ENCODE results near the gene CYLC1. TPM values are rescaled to one million over a fixed set of nuclear protein-coding genes. Genes with fewer than 3 reads are reported as not detected.

The CYLC1 gene
- total RNA-seq, 1 experiment from 2014 or later, result not detected

GRCh38 chrX:83845397-83845796, 15.5 kb upstream of the CYLC1 start:
- peak in 1 of 2 experiments; percentile 0 for DNase-seq
- Histone ChIP-seq H3K36me3 (ENCODE audit: low read depth) (no peaks in the 10 kb centered on the region), H3K9me3 (ENCODE audit: insufficient read depth, low read depth) (no peaks in the 10 kb centered on the region), H3K27ac (no peak overlapping the region), H3K9me2 (ENCODE audit: insufficient read depth) (no peaks in the 10 kb centered on the region), H3K4me3 (no peak overlapping the region), H3K79me2 (ENCODE audit: low read depth) (no peaks in the 10 kb centered on the region), H3K4me2 (no peak overlapping the region), H3K27me3 (ENCODE audit: insufficient read depth, low read depth) (no peaks in the 10 kb centered on the region), H4K20me1 (ENCODE audit: insufficient read depth) (no peaks in the 10 kb centered on the region), H2AFZ (no peak overlapping the region), H3F3A (ENCODE audit: insufficient read depth, low read depth) (no peaks in the 10 kb centered on the region), H3K4me1 (replicated peaks; ENCODE audit: insufficient read depth) (no peaks in the 10 kb centered on the region)
- intact Hi-C loops (cut with micrococcal nuclease; ENCODE audit: unreplicated experiment), result no loop called here
- POLR2A ChIA-PET (ENCODE audit: unreplicated experiment), result no interaction called here
- no TSS peak for BruUV-seq (replicated peaks)
- no peak for TF ChIP-seq EZH2 (IDR thresholded peaks at IDR 0.05; ENCODE audit: low read depth)
- TF ChIP-seq CTCF (conservative IDR thresholded peaks at IDR 0.05), result peak; percentile 73
- CTCF ChIA-PET, result no interaction called here

- no peaks in the 10 kb centered on the region for H3F3A ChIP-seq (ENCODE audit: insufficient read depth, low read depth)
- no peaks in the 10 kb centered on the region for H3K27me3 ChIP-seq (ENCODE audit: insufficient read depth, low read depth)
- POLR2A ChIA-PET (ENCODE audit: unreplicated experiment), result no interaction called here
- H3K4me3 ChIP-seq, result no peak overlapping the region
- no peaks in the 10 kb centered on the region for H4K20me1 ChIP-seq (ENCODE audit: insufficient read depth)
- no TSS peak for BruUV-seq (replicated peaks)
- H3K9me3 ChIP-seq (ENCODE audit: insufficient read depth, low read depth), result no peaks in the 10 kb centered on the region
- H2AFZ ChIP-seq, result no peak overlapping the region
- H3K9me2 ChIP-seq (ENCODE audit: insufficient read depth), result no peaks in the 10 kb centered on the region
- no peak overlapping the region for H3K4me2 ChIP-seq
- TF ChIP-seq EZH2 (IDR thresholded peaks at IDR 0.05; ENCODE audit: low read depth), result no peak
- no peak for TF ChIP-seq CTCF (conservative IDR thresholded peaks at IDR 0.05)
- no peaks in the 10 kb centered on the region for H3K79me2 ChIP-seq (ENCODE audit: low read depth)
- CTCF ChIA-PET, result no interaction called here
- H3K4me1 ChIP-seq (replicated peaks; ENCODE audit: insufficient read depth), result no peaks in the 10 kb centered on the region
- no peak for DNase-seq
- H3K27ac ChIP-seq, result no peak overlapping the region
- H3K36me3 ChIP-seq (ENCODE audit: low read depth), result no peaks in the 10 kb centered on the region
- intact Hi-C loops (cut with micrococcal nuclease; ENCODE audit: unreplicated experiment), result no loop called here
Measured at GRCh38 chrX:83847339-83847738, 13.6 kb upstream of the CYLC1 start.

GRCh38 chrX:83888585-83888984, 27.6 kb downstream of the CYLC1 start:
- intact Hi-C loops (cut with micrococcal nuclease; ENCODE audit: unreplicated experiment), result no loop called here
- no peaks in the 10 kb centered on the region for H3K36me3 ChIP-seq (ENCODE audit: low read depth)
- CTCF ChIA-PET, result no interaction called here

More at GRCh38 chrX:83888585-83888984, 27.6 kb downstream of the CYLC1 start:
- DNase-seq, result no peak
- TF ChIP-seq EZH2 (IDR thresholded peaks at IDR 0.05; ENCODE audit: low read depth), result no peak
- no peak for TF ChIP-seq CTCF (conservative IDR thresholded peaks at IDR 0.05)
- Histone ChIP-seq H2AFZ (no peak overlapping the region), H3K79me2 (ENCODE audit: low read depth) (no peaks in the 10 kb centered on the region), H3K9me2 (ENCODE audit: insufficient read depth) (no peaks in the 10 kb centered on the region), H4K20me1 (ENCODE audit: insufficient read depth) (no peaks in the 10 kb centered on the region), H3K4me3 (no peak overlapping the region), H3K4me2 (no peak overlapping the region), H3K4me1 (replicated peaks; ENCODE audit: insufficient read depth) (no peaks in the 10 kb centered on the region), H3F3A (ENCODE audit: insufficient read depth, low read depth) (no peaks in the 10 kb centered on the region), H3K27me3 (ENCODE audit: insufficient read depth, low read depth) (no peaks in the 10 kb centered on the region), H3K9me3 (ENCODE audit: insufficient read depth, low read depth) (no peaks in the 10 kb centered on the region), H3K27ac (no peak overlapping the region)
- POLR2A ChIA-PET (ENCODE audit: unreplicated experiment), result no interaction called here
- BruUV-seq (replicated peaks), result no TSS peak

Data from PC-9 (cell line).